ENCODE measurements around the gene FREM3.

The FREM3 gene

DNA sequence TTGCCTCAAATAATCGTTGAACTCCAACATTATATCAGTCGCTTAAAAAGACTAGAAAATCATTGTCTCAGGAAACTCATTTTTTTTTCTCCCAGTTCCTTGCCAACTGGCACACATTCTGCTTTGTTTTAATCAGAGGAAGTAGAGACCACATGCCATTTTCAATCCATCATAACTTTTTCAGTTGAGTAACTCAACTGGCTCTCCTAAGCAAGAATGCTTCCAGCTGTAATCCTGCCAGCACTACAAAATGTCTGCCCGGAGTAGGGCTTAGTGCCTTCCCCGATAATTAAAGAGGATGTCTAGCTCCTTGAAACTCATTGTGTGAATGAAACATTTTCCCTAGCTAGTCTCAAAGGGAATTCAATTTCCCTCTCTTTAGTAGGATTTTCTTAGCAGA is 33.0 kb downstream of the FREM3 start:
- no peaks in the 10 kb centered on the region for H3K4me1 ChIP-seq (ENCODE audit: control insufficient read depth, insufficient read depth, low read length)
- no peak overlapping the region for H3K27ac ChIP-seq (ENCODE audit: low read length)
- no peaks in the 10 kb centered on the region for H3K36me3 ChIP-seq (ENCODE audit: control insufficient read depth in 2 of 2, insufficient read depth in 2 of 2, low read length in 2 of 2)
- no peak overlapping the region for H3K4me3 ChIP-seq (ENCODE audit: low read length in 2 of 2)
- H3K9ac ChIP-seq (ENCODE audit: low read length in 2 of 2): no peak overlapping the region
- H3K9me3 ChIP-seq (ENCODE audit: control insufficient read depth in 2 of 2, low read length in 2 of 2): no peaks in the 10 kb centered on the region
- no peaks in the 10 kb centered on the region for H3K27me3 ChIP-seq (ENCODE audit: control insufficient read depth in 1 of 2, insufficient read depth in 2 of 2, low read length in 2 of 2)

- Histone ChIP-seq H3K9ac (ENCODE audit: low read length in 2 of 2) (no peak overlapping the region), H3K27ac (ENCODE audit: low read length) (no peak overlapping the region), H3K36me3 (ENCODE audit: control insufficient read depth in 2 of 2, insufficient read depth in 2 of 2, low read length in 2 of 2) (no peaks in the 10 kb centered on the region), H3K27me3 (ENCODE audit: control insufficient read depth in 1 of 2, insufficient read depth in 2 of 2, low read length in 2 of 2) (no peaks in the 10 kb centered on the region), H3K4me3 (ENCODE audit: low read length in 2 of 2) (no peak overlapping the region), H3K4me1 (ENCODE audit: control insufficient read depth, insufficient read depth, low read length) (no peaks in the 10 kb centered on the region), H3K9me3 (ENCODE audit: control insufficient read depth in 2 of 2, low read length in 2 of 2) (no peaks in the 10 kb centered on the region)
Observed at GRCh38 chr4:143658336-143658735, 42.1 kb downstream of the FREM3 start.

- Histone ChIP-seq H3K36me3 (ENCODE audit: control insufficient read depth in 2 of 2, insufficient read depth in 2 of 2, low read length in 2 of 2) (no peaks in the 10 kb centered on the region), H3K9me3 (ENCODE audit: control insufficient read depth in 2 of 2, low read length in 2 of 2) (no peaks in the 10 kb centered on the region), H3K4me3 (ENCODE audit: low read length in 2 of 2) (no peak overlapping the region), H3K27me3 (ENCODE audit: control insufficient read depth in 1 of 2, insufficient read depth in 2 of 2, low read length in 2 of 2) (no peaks in the 10 kb centered on the region), H3K9ac (ENCODE audit: low read length in 2 of 2) (no peak overlapping the region), H3K27ac (ENCODE audit: low read length) (no peak overlapping the region), H3K4me1 (ENCODE audit: control insufficient read depth, insufficient read depth, low read length) (no peaks in the 10 kb centered on the region)
Observed at GRCh38 chr4:143654571-143654970, 45.9 kb downstream of the FREM3 start.

- Histone ChIP-seq H3K36me3 (ENCODE audit: control insufficient read depth in 2 of 2, insufficient read depth in 2 of 2, low read length in 2 of 2) (no peaks in the 10 kb centered on the region), H3K4me1 (ENCODE audit: control insufficient read depth, insufficient read depth, low read length) (no peaks in the 10 kb centered on the region), H3K27ac (ENCODE audit: low read length) (no peak overlapping the region), H3K9ac (ENCODE audit: low read length in 2 of 2) (no peak overlapping the region), H3K27me3 (ENCODE audit: control insufficient read depth in 1 of 2, insufficient read depth in 2 of 2, low read length in 2 of 2) (no peaks in the 10 kb centered on the region), H3K4me3 (ENCODE audit: low read length in 2 of 2) (no peak overlapping the region), H3K9me3 (ENCODE audit: control insufficient read depth in 2 of 2, low read length in 2 of 2) (no peaks in the 10 kb centered on the region)
Observed at GRCh38 chr4:143653031-143653430, 47.4 kb downstream of the FREM3 start.

DNA sequence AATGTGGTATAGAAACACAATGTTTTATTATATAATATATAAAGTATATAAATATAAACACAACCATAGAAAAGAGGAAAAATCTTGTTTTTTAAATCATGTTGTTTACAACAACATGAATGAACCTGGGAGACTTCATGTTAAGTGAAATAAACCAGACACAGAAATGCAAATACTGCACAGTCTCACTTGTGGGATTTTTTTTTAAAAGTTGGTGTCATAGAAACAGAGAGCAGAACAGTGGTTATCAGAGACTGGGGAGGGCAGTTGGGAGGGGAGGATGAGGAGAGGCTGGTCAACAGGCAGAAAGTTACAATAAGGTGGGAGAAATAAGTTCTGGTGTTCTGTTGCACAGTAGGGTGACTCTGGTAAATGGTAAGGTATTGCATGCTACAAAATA is 57.1 kb downstream of the FREM3 start:
- Histone ChIP-seq H3K36me3 (ENCODE audit: control insufficient read depth in 2 of 2, insufficient read depth in 2 of 2, low read length in 2 of 2) (no peaks in the 10 kb centered on the region), H3K27me3 (ENCODE audit: control insufficient read depth in 1 of 2, insufficient read depth in 2 of 2, low read length in 2 of 2) (no peaks in the 10 kb centered on the region), H3K4me1 (ENCODE audit: control insufficient read depth, insufficient read depth, low read length) (no peaks in the 10 kb centered on the region), H3K9ac (ENCODE audit: low read length in 2 of 2) (no peak overlapping the region), H3K27ac (ENCODE audit: low read length) (no peak overlapping the region), H3K4me3 (ENCODE audit: low read length in 2 of 2) (no peak overlapping the region), H3K9me3 (ENCODE audit: control insufficient read depth in 2 of 2, low read length in 2 of 2) (no peaks in the 10 kb centered on the region)

GRCh38 chr4:143642611-143643010 is 57.9 kb downstream of the FREM3 start:
- Histone ChIP-seq H3K9me3 (ENCODE audit: control insufficient read depth in 2 of 2, low read length in 2 of 2) (no peaks in the 10 kb centered on the region), H3K27ac (ENCODE audit: low read length) (no peak overlapping the region), H3K27me3 (ENCODE audit: control insufficient read depth in 1 of 2, insufficient read depth in 2 of 2, low read length in 2 of 2) (no peaks in the 10 kb centered on the region), H3K4me3 (ENCODE audit: low read length in 2 of 2) (no peak overlapping the region), H3K36me3 (ENCODE audit: control insufficient read depth in 2 of 2, insufficient read depth in 2 of 2, low read length in 2 of 2) (no peaks in the 10 kb centered on the region), H3K4me1 (ENCODE audit: control insufficient read depth, insufficient read depth, low read length) (no peaks in the 10 kb centered on the region), H3K9ac (ENCODE audit: low read length in 2 of 2) (no peak overlapping the region)

- Histone ChIP-seq H3K36me3 (ENCODE audit: control insufficient read depth in 2 of 2, insufficient read depth in 2 of 2, low read length in 2 of 2) (no peaks in the 10 kb centered on the region), H3K27ac (ENCODE audit: low read length) (no peak overlapping the region), H3K9ac (ENCODE audit: low read length in 2 of 2) (no peak overlapping the region), H3K4me3 (ENCODE audit: low read length in 2 of 2) (no peak overlapping the region), H3K4me1 (ENCODE audit: control insufficient read depth, insufficient read depth, low read length) (no peaks in the 10 kb centered on the region), H3K27me3 (ENCODE audit: control insufficient read depth in 1 of 2, insufficient read depth in 2 of 2, low read length in 2 of 2) (no peaks in the 10 kb centered on the region), H3K9me3 (ENCODE audit: control insufficient read depth in 2 of 2, low read length in 2 of 2) (no peaks in the 10 kb centered on the region)
Observed at GRCh38 chr4:143641361-143641760, 59.1 kb downstream of the FREM3 start.

GRCh38 chr4:143634763-143635162 is 65.7 kb downstream of the FREM3 start:
- Histone ChIP-seq H3K27me3 (ENCODE audit: control insufficient read depth in 1 of 2, insufficient read depth in 2 of 2, low read length in 2 of 2) (no peaks in the 10 kb centered on the region), H3K36me3 (ENCODE audit: control insufficient read depth in 2 of 2, insufficient read depth in 2 of 2, low read length in 2 of 2) (no peaks in the 10 kb centered on the region), H3K4me3 (ENCODE audit: low read length in 2 of 2) (no peak overlapping the region), H3K9ac (ENCODE audit: low read length in 2 of 2) (no peak overlapping the region), H3K4me1 (ENCODE audit: control insufficient read depth, insufficient read depth, low read length) (no peaks in the 10 kb centered on the region), H3K9me3 (ENCODE audit: control insufficient read depth in 2 of 2, low read length in 2 of 2) (no peaks in the 10 kb centered on the region), H3K27ac (ENCODE audit: low read length) (peak overlapping the region; percentile 2)

DNA sequence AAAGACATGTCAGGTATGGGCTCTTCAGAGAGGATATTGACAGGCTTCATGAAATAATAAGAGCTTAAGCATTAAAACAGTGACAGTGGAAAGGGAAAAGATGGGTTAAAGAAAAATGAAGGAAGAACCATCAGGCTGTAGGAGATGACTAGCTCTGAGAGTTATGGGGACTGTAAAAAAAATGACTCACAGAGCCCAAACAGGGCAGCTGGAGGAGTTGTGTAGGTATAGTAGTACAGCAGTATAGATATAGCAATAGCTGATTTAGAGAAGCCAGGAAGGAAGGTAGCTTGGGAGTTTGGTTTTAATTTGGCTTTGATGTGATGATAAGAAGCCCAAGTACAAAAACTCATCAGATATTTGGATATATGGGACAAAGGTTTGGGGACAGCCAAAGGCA is 66.6 kb downstream of the FREM3 start:
- no peak overlapping the region for H3K27ac ChIP-seq (ENCODE audit: low read length)
- no peak overlapping the region for H3K9ac ChIP-seq (ENCODE audit: low read length in 2 of 2)
- H3K4me1 ChIP-seq (ENCODE audit: control insufficient read depth, insufficient read depth, low read length): no peaks in the 10 kb centered on the region
- H3K4me3 ChIP-seq (ENCODE audit: low read length in 2 of 2): no peak overlapping the region
- no peaks in the 10 kb centered on the region for H3K36me3 ChIP-seq (ENCODE audit: control insufficient read depth in 2 of 2, insufficient read depth in 2 of 2, low read length in 2 of 2)
- H3K9me3 ChIP-seq (ENCODE audit: control insufficient read depth in 2 of 2, low read length in 2 of 2): no peaks in the 10 kb centered on the region
- H3K27me3 ChIP-seq (ENCODE audit: control insufficient read depth in 1 of 2, insufficient read depth in 2 of 2, low read length in 2 of 2): no peaks in the 10 kb centered on the region

GRCh38 chr4:143626134-143626911 is 74.2 kb downstream of the FREM3 start:
- no peaks in the 10 kb centered on the region for H3K27me3 ChIP-seq (ENCODE audit: control insufficient read depth in 1 of 2, insufficient read depth in 2 of 2, low read length in 2 of 2)
- peaks cover 13% of the 10 kb centered on the region for H3K4me1 ChIP-seq (ENCODE audit: control insufficient read depth, insufficient read depth, low read length)
- H3K9me3 ChIP-seq (ENCODE audit: control insufficient read depth in 2 of 2, low read length in 2 of 2): no peaks in the 10 kb centered on the region
- no peaks in the 10 kb centered on the region for H3K36me3 ChIP-seq (ENCODE audit: control insufficient read depth in 2 of 2, insufficient read depth in 2 of 2, low read length in 2 of 2)
- H3K4me3 ChIP-seq (ENCODE audit: low read length in 2 of 2): peak overlapping the region in 1 of 2 donors; percentile 23
- H3K27ac ChIP-seq (ENCODE audit: low read length): no peak overlapping the region
- no peak overlapping the region for H3K9ac ChIP-seq (ENCODE audit: low read length in 2 of 2)

GRCh38 chr4:143625632-143626031 is 74.8 kb downstream of the FREM3 start:
- H3K4me3 ChIP-seq (ENCODE audit: low read length in 2 of 2): no peak overlapping the region
- no peaks in the 10 kb centered on the region for H3K9me3 ChIP-seq (ENCODE audit: control insufficient read depth in 2 of 2, low read length in 2 of 2)
- H3K9ac ChIP-seq (ENCODE audit: low read length in 2 of 2): no peak overlapping the region
- peaks cover 13% of the 10 kb centered on the region for H3K4me1 ChIP-seq (ENCODE audit: control insufficient read depth, insufficient read depth, low read length)
- H3K27ac ChIP-seq (ENCODE audit: low read length): no peak overlapping the region
- H3K27me3 ChIP-seq (ENCODE audit: control insufficient read depth in 1 of 2, insufficient read depth in 2 of 2, low read length in 2 of 2): no peaks in the 10 kb centered on the region
- no peaks in the 10 kb centered on the region for H3K36me3 ChIP-seq (ENCODE audit: control insufficient read depth in 2 of 2, insufficient read depth in 2 of 2, low read length in 2 of 2)
